DMS153 treated with DMSO at 0.1 percent for 48 hours (cell line): ENCODE results near the gene NME7.
A peak's percentile ranks its signal among the peaks of the same experiment; 100 is the strongest.
"Not testable (repeated sequence)": the region's sequence is repeated elsewhere in the genome, so short reads cannot be mapped to it uniquely, and the experiment has no call there.

Source experiments
- DNase-seq: peaks from one replicate; lab custom pipeline; 2025; ENCODE audit not compliant: unreplicated experiment; lab: John Stamatoyannopoulos, UW

The NME7 gene

DNA sequence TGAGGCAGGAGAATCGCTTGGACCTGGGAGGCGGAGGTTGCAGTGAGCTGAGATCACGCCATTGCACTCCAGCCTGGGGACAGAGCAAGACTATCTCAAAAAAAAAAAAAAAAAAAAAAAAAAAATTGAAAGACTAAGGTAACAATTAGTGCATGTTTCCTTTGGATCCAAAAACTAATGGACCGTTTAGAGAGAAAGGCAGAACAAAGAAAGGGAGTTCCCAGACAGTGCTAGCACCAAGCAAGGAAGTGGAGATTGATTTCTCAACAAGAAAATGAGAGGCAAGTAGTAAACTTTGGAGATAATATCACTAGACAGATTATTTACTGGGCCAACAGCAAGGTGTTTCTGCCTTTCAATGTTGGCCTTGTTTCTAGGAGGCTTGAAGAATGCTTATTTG lies 236.9 kb downstream of the NME7 start:
- no peak for DNase-seq

DNA sequence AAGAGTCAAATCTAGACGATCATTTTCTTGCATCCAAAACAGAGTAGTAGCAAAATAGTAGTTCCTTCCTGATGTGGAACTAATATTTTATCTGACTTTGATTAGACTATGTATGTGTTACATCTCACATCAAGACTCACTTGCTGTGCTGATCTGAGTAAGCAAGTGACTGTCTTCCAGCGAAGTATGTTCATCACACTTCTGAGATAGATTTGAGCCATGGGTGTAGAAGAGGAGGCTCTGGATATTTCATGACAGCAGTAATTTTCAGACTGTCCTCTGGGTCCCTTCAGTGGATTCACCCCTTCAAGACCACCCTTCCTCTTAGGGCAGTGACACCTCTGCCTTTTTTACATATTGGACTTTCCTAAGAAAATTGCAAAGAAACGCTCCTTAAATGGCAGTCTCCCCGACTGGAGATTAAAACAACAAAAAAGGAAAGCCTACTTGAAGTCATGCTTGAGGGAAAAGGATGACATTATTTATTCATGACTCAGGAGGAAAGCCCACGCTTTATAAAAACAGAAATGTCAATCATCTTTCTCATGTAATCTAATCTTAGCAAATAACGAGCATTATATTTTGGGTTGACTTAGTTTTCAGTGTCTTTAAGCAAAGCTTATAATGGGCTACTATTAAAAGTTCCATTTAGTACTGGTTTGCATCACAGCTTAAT lies 238.3 kb downstream of the NME7 start:
- no peak for DNase-seq

- DNase-seq = no peak
Observed at GRCh38 chr1:169128562-169128961, 239.0 kb downstream of the NME7 start.

- no peak for DNase-seq
Observed at GRCh38 chr1:169127305-169127704, 240.3 kb downstream of the NME7 start.

DNA sequence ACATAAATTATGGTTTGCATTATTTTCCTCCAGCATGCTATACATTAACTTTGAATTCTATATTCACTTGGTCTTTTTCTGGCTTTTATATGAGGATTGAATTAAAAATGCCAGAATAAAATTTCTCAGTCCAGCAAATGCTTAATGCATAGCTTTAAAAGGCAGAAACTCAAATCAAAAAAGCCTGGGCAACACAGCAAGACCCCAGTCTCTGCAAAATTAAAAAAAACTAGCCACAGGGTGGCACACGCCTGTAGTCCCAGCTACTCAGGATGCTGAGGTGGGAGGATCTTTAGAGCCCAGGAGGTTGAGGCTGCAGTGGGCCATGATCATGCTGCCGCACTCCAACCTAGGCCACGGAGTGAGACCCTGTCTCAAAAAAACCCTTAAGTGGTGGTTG lies 241.3 kb downstream of the NME7 start:
- DNase-seq = no peak

DNA sequence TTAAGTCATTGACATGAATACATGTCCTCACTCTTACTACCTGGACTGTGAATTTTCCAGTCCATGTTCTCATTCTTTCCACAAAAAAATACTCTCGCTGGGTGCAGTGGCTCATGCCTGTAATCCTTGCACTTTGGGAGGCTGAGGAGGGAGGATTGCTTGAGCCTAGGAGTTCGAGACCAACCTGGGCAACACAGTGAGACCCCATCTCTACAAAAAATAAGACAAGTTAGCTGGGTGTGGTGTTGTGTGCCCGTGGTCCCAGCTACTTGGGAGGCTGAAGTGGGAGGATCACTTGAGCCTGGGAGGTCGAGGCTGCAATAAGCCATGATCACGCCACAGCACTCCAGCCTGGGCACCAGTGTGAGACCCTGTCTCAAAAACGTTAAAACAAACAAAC lies 242.0 kb downstream of the NME7 start:
- DNase-seq = not testable (repeated sequence)

DNA sequence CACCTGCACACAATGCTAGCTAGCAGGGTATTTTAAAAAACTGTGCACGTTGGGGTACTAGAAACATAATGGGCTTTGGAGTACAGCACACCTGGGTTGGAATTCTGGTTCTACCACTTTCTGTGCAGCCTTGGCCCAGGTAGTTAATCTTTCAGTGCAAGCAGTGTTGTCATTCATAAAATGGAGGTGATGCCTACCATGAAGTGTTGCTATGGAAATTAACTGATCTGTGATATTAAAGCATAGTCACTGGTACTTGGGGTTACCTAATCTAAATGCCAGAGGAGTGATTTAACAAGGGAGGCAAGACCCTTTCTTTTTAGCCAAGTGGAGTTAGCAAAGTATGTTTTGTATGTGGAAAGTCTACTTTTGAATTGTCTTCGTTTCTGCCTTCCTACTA lies 243.1 kb downstream of the NME7 start:
- DNase-seq = no peak

GRCh38 chr1:169122976-169123375 lies 244.6 kb downstream of the NME7 start:
- DNase-seq = no peak

DNA sequence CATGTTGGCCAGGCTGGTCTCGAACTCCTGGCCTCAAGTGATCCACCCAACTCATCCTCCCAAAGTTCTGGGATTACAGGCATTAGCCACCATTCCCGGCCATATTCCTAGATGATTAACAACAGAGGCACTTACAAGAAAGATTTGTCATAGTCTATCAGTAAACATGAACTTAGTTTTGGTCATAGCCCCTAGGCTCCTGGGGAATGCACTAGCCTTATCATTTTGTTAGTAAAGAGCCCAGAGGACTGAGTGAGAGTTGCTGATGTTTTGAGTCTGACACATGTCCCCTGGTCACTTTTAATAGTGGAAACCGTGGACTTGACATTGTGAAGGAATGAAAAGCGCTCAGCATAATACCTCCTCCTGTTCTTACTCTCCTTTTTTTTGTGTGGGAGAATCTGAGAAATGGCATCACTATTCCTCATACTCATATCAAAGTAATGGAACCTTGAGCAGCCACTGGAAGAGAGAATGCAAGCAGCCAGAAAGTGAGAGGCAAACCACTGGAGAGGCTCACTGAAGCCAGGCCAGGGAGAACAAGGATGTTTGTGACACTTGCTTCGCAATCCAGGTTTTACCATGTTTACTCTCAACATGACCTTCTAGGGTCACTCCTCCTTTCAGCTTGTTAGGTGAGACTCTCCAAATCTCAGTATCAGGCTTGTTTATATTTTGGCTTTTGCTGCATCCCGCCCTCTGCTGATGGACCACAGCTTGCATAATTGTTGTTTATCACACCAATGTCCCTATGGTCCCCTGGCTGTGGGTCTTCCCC lies 246.3 kb downstream of the NME7 start:
- DNase-seq = no peak

DNA sequence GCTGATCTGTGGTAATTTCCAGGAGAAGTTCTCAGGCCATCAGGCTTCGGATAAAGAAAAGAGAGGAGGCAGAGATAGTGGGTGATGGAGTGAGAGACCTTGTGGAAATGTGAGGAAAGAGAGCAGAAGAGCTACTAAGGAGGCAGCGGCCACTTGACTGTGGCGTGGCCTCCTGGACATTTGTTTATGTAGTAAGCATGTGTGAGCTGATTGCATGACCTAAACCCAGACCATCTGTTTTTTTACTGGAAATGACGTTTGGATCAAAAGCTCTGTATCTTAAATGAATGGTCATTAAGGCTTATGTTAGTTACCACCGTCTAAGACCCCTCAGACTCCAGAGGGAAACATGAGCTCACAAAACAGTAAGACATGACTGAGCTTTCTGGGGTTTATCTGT lies 247.5 kb downstream of the NME7 start:
- DNase-seq = no peak

- DNase-seq = no peak
Observed at GRCh38 chr1:169119405-169119804, 248.2 kb downstream of the NME7 start.

DNA sequence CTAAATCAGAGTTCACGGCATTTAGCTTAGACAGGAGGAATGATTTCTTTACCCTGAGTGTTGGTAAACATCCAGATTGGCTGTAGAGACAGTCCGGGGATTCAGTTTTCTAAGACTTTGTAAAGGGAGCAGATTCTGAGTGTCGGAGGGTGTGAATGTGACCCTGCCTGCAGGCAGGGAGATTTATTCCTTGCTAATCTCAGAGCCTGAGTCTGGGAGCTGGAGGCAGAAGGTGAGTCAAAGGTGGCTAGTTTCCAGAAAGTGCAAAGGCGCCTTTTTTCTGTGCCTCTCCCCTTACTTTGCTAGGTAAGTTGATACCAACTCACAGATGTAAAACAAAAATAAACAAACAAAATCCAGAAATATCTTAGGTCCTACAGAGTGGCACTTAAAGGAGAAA lies 249.4 kb downstream of the NME7 start:
- DNase-seq = no peak

DNA sequence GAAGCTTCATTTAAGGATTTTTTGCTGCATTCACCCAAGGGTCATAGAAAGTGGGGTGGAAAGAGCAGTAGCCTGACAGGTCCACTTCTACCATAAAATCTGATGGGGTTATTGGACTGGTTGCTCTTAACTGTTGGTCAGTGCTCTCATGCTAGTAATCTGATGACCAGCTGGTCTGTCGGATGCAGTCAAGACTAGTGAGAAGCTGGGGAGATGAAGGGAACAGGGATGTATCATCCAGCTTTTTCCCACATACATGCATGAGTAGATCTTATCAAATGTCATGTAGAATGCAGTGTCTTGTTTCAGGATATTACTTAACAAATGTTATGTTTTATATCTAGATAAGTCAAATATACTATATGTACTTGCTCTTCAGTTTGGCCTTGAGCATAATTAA lies 250.0 kb downstream of the NME7 start:
- DNase-seq = no peak

- no peak for DNase-seq
Observed at GRCh38 chr1:169117014-169117413, 250.6 kb downstream of the NME7 start.

- DNase-seq = no peak
Observed at GRCh38 chr1:169115891-169116585, 251.6 kb downstream of the NME7 start.

DNA sequence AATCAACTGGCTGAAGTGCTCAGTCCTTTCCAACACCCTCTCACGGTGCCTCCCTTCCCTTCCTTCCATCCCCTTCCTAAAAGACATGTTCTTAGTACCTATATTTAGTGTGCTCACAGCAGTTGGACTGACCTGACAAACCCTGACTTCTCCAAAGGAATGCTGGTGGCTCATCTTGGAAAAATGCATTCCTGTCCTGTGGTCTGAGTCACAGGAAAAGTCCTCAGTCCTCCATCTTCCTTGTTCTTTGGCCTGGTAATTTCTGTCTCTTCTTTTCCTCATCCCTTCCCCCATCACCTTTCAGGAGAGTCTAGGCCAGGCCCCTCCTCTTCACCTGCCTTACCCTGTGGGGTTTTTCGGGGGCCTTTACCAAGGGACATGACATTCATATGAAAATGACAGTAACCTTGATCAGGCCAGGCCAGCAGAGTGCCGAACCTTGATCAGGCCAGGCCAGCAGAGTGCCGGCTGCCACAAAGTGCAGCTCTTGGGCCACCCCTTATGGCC lies 253.9 kb downstream of the NME7 start:
- no peak for DNase-seq

DNA sequence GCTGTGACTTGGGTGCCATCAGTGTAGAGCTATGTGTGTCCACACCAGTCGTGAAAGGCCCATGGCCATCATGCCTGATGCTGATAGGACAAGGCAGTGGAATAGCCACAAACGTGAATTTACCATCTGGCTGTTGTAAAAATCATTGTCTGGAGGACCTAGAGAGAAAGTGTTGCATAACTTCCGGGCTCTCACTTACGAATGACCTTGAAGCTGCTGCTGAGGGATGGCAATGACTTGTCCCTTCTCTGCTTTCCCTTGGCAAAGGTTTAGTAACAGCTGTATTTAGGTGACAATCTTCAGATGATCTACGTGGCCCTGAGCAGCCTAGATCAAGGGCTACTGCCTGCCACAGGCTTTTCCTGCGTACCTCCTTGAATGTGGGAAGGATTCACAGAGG lies 255.4 kb downstream of the NME7 start:
- no peak for DNase-seq

- DNase-seq = no peak
Observed at GRCh38 chr1:169111472-169111871, 256.1 kb downstream of the NME7 start.

GRCh38 chr1:169110689-169111447 lies 256.7 kb downstream of the NME7 start:
- DNase-seq = no peak

GRCh38 chr1:169110236-169110635 lies 257.4 kb downstream of the NME7 start:
- no peak for DNase-seq

- DNase-seq = peak; percentile 69
Observed at GRCh38 chr1:169109561-169110134, 257.9 kb downstream of the NME7 start.
